Measurements from ENCODE around the gene RAB27A. TPM values are rescaled to one million over a fixed set of nuclear protein-coding genes. Genes with fewer than 3 reads are reported as not detected.
"Not testable (repeated sequence)": the region's sequence is repeated elsewhere in the genome, so short reads cannot be mapped to it uniquely, and the experiment has no call there.

Gene RAB27A
- polyA plus RNA-seq, 1 of the 3 experiments (the other 2 are of a cell fraction), result 9.6 TPM

DNA sequence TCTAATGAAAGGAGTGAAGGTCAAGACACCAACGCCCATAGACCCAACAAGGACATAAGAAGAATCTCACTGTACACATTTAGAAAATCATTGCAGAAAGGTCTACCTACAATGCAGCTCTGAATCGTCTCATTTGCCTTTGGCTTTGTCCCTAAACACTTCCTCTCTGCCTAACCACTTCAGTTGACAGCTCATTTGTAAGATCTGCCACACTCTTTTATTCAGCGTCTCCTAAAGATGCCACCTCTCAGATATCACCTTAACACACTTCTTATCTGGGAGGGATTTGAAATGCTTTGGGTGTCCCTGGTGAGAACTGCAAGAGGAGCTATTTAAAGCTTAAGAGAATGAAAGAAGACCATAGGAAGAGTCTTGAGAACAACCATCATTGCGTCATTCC lies 38.7 kb downstream of the RAB27A start (continued):
- TF ChIP-seq IRF3 (IDR thresholded peaks at IDR 0.05; ENCODE audit: low read depth, low read length) (no peak), FOXJ3 (CRISPR knock-in tag; IDR thresholded peaks at IDR 0.05) (no peak), TEAD4 (IDR thresholded peaks at IDR 0.05; ENCODE audit: borderline replicate concordance, insufficient read depth) (no peak), EZH2phosphoT487 (IDR thresholded peaks at IDR 0.05; ENCODE audit: borderline replicate concordance, low read depth) (no peak), SMC3 (IDR thresholded peaks at IDR 0.05; ENCODE audit: low read depth, low read length) (no peak)

GRCh38 chr15:55250392-55250791 lies 39.2 kb downstream of the RAB27A start:
- no peaks in the 10 kb centered on the region for H3K9me3 ChIP-seq
- H3K27me3 ChIP-seq (ENCODE audit: insufficient read depth), result no peaks in the 10 kb centered on the region
- CTCF ChIA-PET, result interaction anchor here (1.2 to 1.5 kb wide), 3 partner anchors 19 to 158 kb away, joined by 3 read pairs; partner anchors contain the start of genes CCPG1 and PIERCE2
- H3K27ac ChIP-seq (ENCODE audit: low read depth in 2 of 2, low read length in 1 of 2), result no peak overlapping the region
- H3K9ac ChIP-seq, result no peak overlapping the region
- H4K20me1 ChIP-seq (ENCODE audit: insufficient read depth), result no peaks in the 10 kb centered on the region
- POLR2A ChIA-PET, result no interaction called here
- no peaks in the 10 kb centered on the region for H3K9me2 ChIP-seq
- H2AFZ ChIP-seq (ENCODE audit: low read depth), result no peak overlapping the region
- WGBS (ENCODE audit: low lambda C conversion rate), result 69% methylated on average over 2 of the region's 2 CpGs
- H3K4me1 ChIP-seq (ENCODE audit: control insufficient read depth in 1 of 2, insufficient read depth in 2 of 2, low read depth in 1 of 2, low read length in 1 of 2), result no peaks in the 10 kb centered on the region; a peak in 1 of 4 replicates
- no peaks in the 10 kb centered on the region for H3K79me2 ChIP-seq (ENCODE audit: insufficient read depth)
- peaks cover 4% of the 10 kb centered on the region for H3F3A ChIP-seq (replicated peaks; ENCODE audit: insufficient read depth)
- TF ChIP-seq PBX3 (IDR thresholded peaks at IDR 0.05) (no peak), GABPA (IDR thresholded peaks at IDR 0.05; ENCODE audit: low read depth) (no peak), USF2 (IDR thresholded peaks at IDR 0.05; ENCODE audit: borderline replicate concordance, low read depth, low read length) (no peak), GATA2 (CRISPR knock-in tag; IDR thresholded peaks at IDR 0.05) (no peak), CHD2 (IDR thresholded peaks at IDR 0.05; ENCODE audit: low read length, partially characterized antibody) (no peak), USF1 (IDR thresholded peaks at IDR 0.05; ENCODE audit: borderline replicate concordance, low read depth) (no peak), MAX (IDR thresholded peaks at IDR 0.05; ENCODE audit: low read depth) (no peak), CTCF (IDR thresholded peaks at IDR 0.05) (no peak)
- H3K4me3 ChIP-seq (ENCODE audit: low read depth in 2 of 2, low read length in 1 of 2), result no peak overlapping the region
- H3K4me2 ChIP-seq, result no peak overlapping the region
- H3K36me3 ChIP-seq (replicated peaks in 1 of 2; ENCODE audit: control insufficient read depth in 1 of 2, insufficient read depth in 2 of 2, low read length in 1 of 2), result no peaks in the 10 kb centered on the region
- DNase-seq, result no peak

DNA sequence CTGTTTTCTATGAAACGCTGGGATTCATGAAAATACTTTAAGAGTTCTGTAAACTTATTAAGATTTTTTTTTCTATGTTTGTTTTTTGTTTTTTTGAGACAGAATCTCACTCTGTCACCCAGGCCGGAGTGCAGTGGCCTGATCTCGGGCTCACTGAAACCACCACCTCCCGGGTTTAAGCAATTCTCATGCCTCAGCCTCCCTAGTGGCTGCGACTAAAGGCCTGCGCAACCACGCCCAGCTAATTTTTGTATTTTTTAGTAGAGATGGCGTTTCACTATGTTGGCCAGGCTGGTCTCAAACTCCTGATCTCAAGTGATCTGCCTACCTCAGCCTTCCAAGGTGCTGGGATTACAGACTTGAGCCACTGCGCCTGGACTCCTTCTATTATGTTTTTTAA lies 39.7 kb downstream of the RAB27A start:
- H3K4me1 ChIP-seq (ENCODE audit: control insufficient read depth in 1 of 2, insufficient read depth in 2 of 2, low read depth in 1 of 2, low read length in 1 of 2); H3K79me2 ChIP-seq (ENCODE audit: insufficient read depth); H3K4me3 ChIP-seq (ENCODE audit: low read depth in 2 of 2, low read length in 1 of 2); H3K4me2 ChIP-seq; H3F3A ChIP-seq (replicated peaks; ENCODE audit: insufficient read depth); POLR2A ChIA-PET; H4K20me1 ChIP-seq (ENCODE audit: insufficient read depth); H2AFZ ChIP-seq (ENCODE audit: low read depth); DNase-seq; H3K27me3 ChIP-seq (ENCODE audit: insufficient read depth); H3K9ac ChIP-seq; H3K27ac ChIP-seq (ENCODE audit: low read depth in 2 of 2, low read length in 1 of 2); H3K9me3 ChIP-seq; H3K9me2 ChIP-seq; H3K36me3 ChIP-seq (replicated peaks in 1 of 2; ENCODE audit: control insufficient read depth in 1 of 2, insufficient read depth in 2 of 2, low read length in 1 of 2): not testable (repeated sequence)
- 94% methylated on average over 9 of the region's 9 CpGs for WGBS (ENCODE audit: low lambda C conversion rate)
- CTCF ChIA-PET, result interaction anchor here (1.5 kb wide), 1 partner anchor 18 kb away, joined by 3 read pairs; no protein-coding TSS in a partner anchor
